Brain microvascular endothelial cell (primary cell): ENCODE data around the gene YWHAG.
A peak's percentile ranks its signal among the peaks of the same experiment; 100 is the strongest.
"Not testable (repeated sequence)": the region's sequence is repeated elsewhere in the genome, so short reads cannot be mapped to it uniquely, and the experiment has no call there.

Experiments
- DNase-seq: peaks from one replicate; pipeline ENCODE4 v3.0.0-alpha.2; 2020
- H3K27ac ChIP-seq: fragments of 250-450 bp; sonication (Bioruptor Pico); 2 replicates; pipeline ENCODE4 v1.5.1; 2020; ENCODE audit warnings: mild to moderate bottlenecking, moderate library complexity
- H3K27me3 ChIP-seq: fragments of 250-450 bp; sonication (Bioruptor Pico); replicated peaks from 2 replicates; pipeline ENCODE4 v1.5.1; 2020; ENCODE audit warnings: mild to moderate bottlenecking
- H3K36me3 ChIP-seq: fragments of 250-450 bp; sonication (Bioruptor Pico); replicated peaks from 2 replicates; pipeline ENCODE4 v1.5.1; 2020; ENCODE audit warnings: mild to moderate bottlenecking
- H3K4me3 ChIP-seq: 2 replicates; pipeline ENCODE4 v1.5.1; 2011; ENCODE audit warnings: low read depth, mild to moderate bottlenecking, control low read depth, low read length, moderate library complexity
- CTCF ChIP-seq: IDR thresholded peaks from 2 replicates; pipeline ENCODE4 v1.5.1; 2011; ENCODE audit warnings: low read depth, mild to moderate bottlenecking, moderate library complexity, low read length, control low read depth, inconsistent platforms; ENCODE audit errors: missing control alignments
- in situ Hi-C: cut with HindIII; loops from 2 replicates; pipeline ENCODE4 v1.10.0; 2017; ENCODE audit warnings: low sequenced_read_pairs, low pct_ligation_motif_present

YWHAG gene

GRCh38 chr7:76393116-76394031, 34.6 kb upstream of the YWHAG start:
- peak overlapping the region; percentile 66 for H3K4me3 ChIP-seq
- in situ Hi-C loops = no loop called here
- TF ChIP-seq CTCF = peak; percentile 25
- no peaks in the 10 kb centered on the region for H3K36me3 ChIP-seq
- H3K27ac ChIP-seq = peak overlapping the region; percentile 42
- peak; percentile 76 for DNase-seq
- H3K27me3 ChIP-seq = no peaks in the 10 kb centered on the region

GRCh38 chr7:76392531-76393115, 33.8 kb upstream of the YWHAG start:
- H3K4me3 ChIP-seq = peak overlapping the region; percentile 44
- no peaks in the 10 kb centered on the region for H3K36me3 ChIP-seq
- in situ Hi-C loops = no loop called here
- no peaks in the 10 kb centered on the region for H3K27me3 ChIP-seq
- DNase-seq = no peak
- peak overlapping the region; percentile 42 for H3K27ac ChIP-seq
- TF ChIP-seq CTCF = no peak

GRCh38 chr7:76390092-76390491, 31.3 kb upstream of the YWHAG start:
- in situ Hi-C loops = no loop called here
- Histone ChIP-seq H3K27me3 (no peaks in the 10 kb centered on the region), H3K27ac (no peak overlapping the region), H3K36me3 (no peaks in the 10 kb centered on the region), H3K4me3 (no peak overlapping the region)
- DNase-seq = no peak
- TF ChIP-seq CTCF = no peak

- in situ Hi-C loops, H3K4me3 ChIP-seq, DNase-seq, H3K27me3 ChIP-seq, H3K36me3 ChIP-seq, H3K27ac ChIP-seq: not testable (repeated sequence)
Measured at GRCh38 chr7:76387789-76388188, 29.0 kb upstream of the YWHAG start.

GRCh38 chr7:76386691-76387260, 28.0 kb upstream of the YWHAG start:
- no peaks in the 10 kb centered on the region for H3K27me3 ChIP-seq
- in situ Hi-C loops = no loop called here
- no peaks in the 10 kb centered on the region for H3K36me3 ChIP-seq
- TF ChIP-seq CTCF = no peak
- DNase-seq = no peak
- no peak overlapping the region for H3K27ac ChIP-seq
- H3K4me3 ChIP-seq = no peak overlapping the region

- no peak overlapping the region for H3K27ac ChIP-seq
- H3K4me3 ChIP-seq = no peak overlapping the region
- TF ChIP-seq CTCF = no peak
- no peak for DNase-seq
- H3K27me3 ChIP-seq = no peaks in the 10 kb centered on the region
- H3K36me3 ChIP-seq = no peaks in the 10 kb centered on the region
- in situ Hi-C loops = no loop called here
Measured at GRCh38 chr7:76383089-76383944, 24.5 kb upstream of the YWHAG start.
